ENCODE results near the gene ZFR.
"Not testable (repeated sequence)": the region's sequence is repeated elsewhere in the genome, so short reads cannot be mapped to it uniquely, and the experiment has no call there.

Gene ZFR

GRCh38 chr5:32439086-32439642 is 5.4 kb downstream of the ZFR start:
- Mint-ChIP-seq H3K4me1 (ENCODE audit: low read depth) (peaks cover 65% of the 10 kb centered on the region), H3K36me3 (ENCODE audit: low read depth) (peaks cover 46% of the 10 kb centered on the region), H3K27ac (no peak overlapping the region), H3K27me3 (no peaks in the 10 kb centered on the region), H3K4me3 (no peak overlapping the region), H3K9me3 (no peaks in the 10 kb centered on the region)

GRCh38 chr5:32436553-32437242 is 7.8 kb downstream of the ZFR start:
- Mint-ChIP-seq H3K4me3 (no peak overlapping the region), H3K36me3 (ENCODE audit: low read depth) (peaks cover 46% of the 10 kb centered on the region), H3K27me3 (no peaks in the 10 kb centered on the region), H3K27ac (no peak overlapping the region), H3K4me1 (ENCODE audit: low read depth) (peaks cover 68% of the 10 kb centered on the region), H3K9me3 (no peaks in the 10 kb centered on the region)

GRCh38 chr5:32435383-32435782 is 9.2 kb downstream of the ZFR start:
- Mint-ChIP-seq H3K4me3 (no peak overlapping the region), H3K27me3 (no peaks in the 10 kb centered on the region), H3K27ac (no peak overlapping the region), H3K9me3 (no peaks in the 10 kb centered on the region), H3K4me1 (ENCODE audit: low read depth) (peaks cover 76% of the 10 kb centered on the region), H3K36me3 (ENCODE audit: low read depth) (peaks cover 50% of the 10 kb centered on the region)

- H3K9me3 Mint-ChIP-seq, result no peaks in the 10 kb centered on the region
- peaks cover 55% of the 10 kb centered on the region for H3K36me3 Mint-ChIP-seq (ENCODE audit: low read depth)
- peaks cover 71% of the 10 kb centered on the region for H3K4me1 Mint-ChIP-seq (ENCODE audit: low read depth)
- H3K4me3 Mint-ChIP-seq, result no peak overlapping the region
- no peaks in the 10 kb centered on the region for H3K27me3 Mint-ChIP-seq
- H3K27ac Mint-ChIP-seq, result no peak overlapping the region
Observed at GRCh38 chr5:32434221-32434620, 10.3 kb downstream of the ZFR start.

GRCh38 chr5:32432633-32433032 is 11.9 kb downstream of the ZFR start:
- H3K4me1 Mint-ChIP-seq (ENCODE audit: low read depth), result peaks cover 64% of the 10 kb centered on the region
- H3K9me3 Mint-ChIP-seq, result peaks cover 2% of the 10 kb centered on the region
- no peak overlapping the region for H3K4me3 Mint-ChIP-seq
- no peak overlapping the region for H3K27ac Mint-ChIP-seq
- H3K36me3 Mint-ChIP-seq (ENCODE audit: low read depth), result peaks cover 65% of the 10 kb centered on the region
- no peaks in the 10 kb centered on the region for H3K27me3 Mint-ChIP-seq

- H3K27ac Mint-ChIP-seq, H3K4me3 Mint-ChIP-seq, H3K27me3 Mint-ChIP-seq: not testable (repeated sequence)
- Mint-ChIP-seq H3K9me3 (peaks cover 12% of the 10 kb centered on the region), H3K4me1 (ENCODE audit: low read depth) (peaks cover 62% of the 10 kb centered on the region), H3K36me3 (ENCODE audit: low read depth) (peaks cover 75% of the 10 kb centered on the region)
Observed at GRCh38 chr5:32430825-32431224, 13.7 kb downstream of the ZFR start.

- H3K4me3 Mint-ChIP-seq, result no peak overlapping the region
- H3K9me3 Mint-ChIP-seq, result peaks cover 12% of the 10 kb centered on the region
- peaks cover 53% of the 10 kb centered on the region for H3K4me1 Mint-ChIP-seq (ENCODE audit: low read depth)
- H3K27ac Mint-ChIP-seq, result no peak overlapping the region
- H3K36me3 Mint-ChIP-seq (ENCODE audit: low read depth), result peaks cover 79% of the 10 kb centered on the region
- no peaks in the 10 kb centered on the region for H3K27me3 Mint-ChIP-seq
Observed at GRCh38 chr5:32428426-32428825, 16.1 kb downstream of the ZFR start.

- Mint-ChIP-seq H3K4me1 (ENCODE audit: low read depth) (peaks cover 52% of the 10 kb centered on the region), H3K36me3 (ENCODE audit: low read depth) (peaks cover 69% of the 10 kb centered on the region), H3K27ac (no peak overlapping the region), H3K27me3 (no peaks in the 10 kb centered on the region), H3K9me3 (peaks cover 12% of the 10 kb centered on the region), H3K4me3 (no peak overlapping the region)
Observed at GRCh38 chr5:32426440-32427151, 17.9 kb downstream of the ZFR start.

- no peaks in the 10 kb centered on the region for H3K27me3 Mint-ChIP-seq
- H3K4me1 Mint-ChIP-seq (ENCODE audit: low read depth), result peaks cover 46% of the 10 kb centered on the region
- H3K9me3 Mint-ChIP-seq, result peaks cover 11% of the 10 kb centered on the region
- H3K27ac Mint-ChIP-seq, result peak overlapping the region; percentile 17
- H3K36me3 Mint-ChIP-seq (ENCODE audit: low read depth), result peaks cover 54% of the 10 kb centered on the region
- H3K4me3 Mint-ChIP-seq, result no peak overlapping the region
Observed at GRCh38 chr5:32422697-32423096, 21.8 kb downstream of the ZFR start.

- Mint-ChIP-seq H3K36me3 (ENCODE audit: low read depth) (peaks cover 52% of the 10 kb centered on the region), H3K9me3 (peaks cover under 1% of the 10 kb centered on the region), H3K4me1 (ENCODE audit: low read depth) (peaks cover 40% of the 10 kb centered on the region), H3K27ac (no peak overlapping the region), H3K4me3 (no peak overlapping the region), H3K27me3 (no peaks in the 10 kb centered on the region)
Observed at GRCh38 chr5:32421075-32421474, 23.5 kb downstream of the ZFR start.

- H3K27ac Mint-ChIP-seq, result no peak overlapping the region
- H3K27me3 Mint-ChIP-seq, result no peaks in the 10 kb centered on the region
- H3K4me1 Mint-ChIP-seq (ENCODE audit: low read depth), result peaks cover 39% of the 10 kb centered on the region
Observed at GRCh38 chr5:32420506-32420905, 24.0 kb downstream of the ZFR start.

GRCh38 chr5:32419791-32420190 is 24.7 kb downstream of the ZFR start:
- peaks cover 59% of the 10 kb centered on the region for H3K36me3 Mint-ChIP-seq (ENCODE audit: low read depth)
- H3K4me3 Mint-ChIP-seq, result no peak overlapping the region
- H3K27me3 Mint-ChIP-seq, result no peaks in the 10 kb centered on the region
- H3K27ac Mint-ChIP-seq, result no peak overlapping the region
- no peaks in the 10 kb centered on the region for H3K9me3 Mint-ChIP-seq
- peaks cover 34% of the 10 kb centered on the region for H3K4me1 Mint-ChIP-seq (ENCODE audit: low read depth)

More at GRCh38 chr5:32420506-32420905, 24.0 kb downstream of the ZFR start:
- H3K4me3 Mint-ChIP-seq, result no peak overlapping the region
- no peaks in the 10 kb centered on the region for H3K9me3 Mint-ChIP-seq
- peaks cover 54% of the 10 kb centered on the region for H3K36me3 Mint-ChIP-seq (ENCODE audit: low read depth)

- no peaks in the 10 kb centered on the region for H3K4me1 Mint-ChIP-seq (ENCODE audit: low read depth)
- H3K4me3 Mint-ChIP-seq, result no peak overlapping the region
- H3K27me3 Mint-ChIP-seq, result no peaks in the 10 kb centered on the region
- H3K9me3 Mint-ChIP-seq, result no peaks in the 10 kb centered on the region
- H3K27ac Mint-ChIP-seq, result peak overlapping the region; percentile 0
- peaks cover 65% of the 10 kb centered on the region for H3K36me3 Mint-ChIP-seq (ENCODE audit: low read depth)
Observed at GRCh38 chr5:32413466-32414263, 30.9 kb downstream of the ZFR start.

- H3K27me3 Mint-ChIP-seq, result no peaks in the 10 kb centered on the region
- no peak overlapping the region for H3K27ac Mint-ChIP-seq
- no peaks in the 10 kb centered on the region for H3K4me1 Mint-ChIP-seq (ENCODE audit: low read depth)
- H3K9me3 Mint-ChIP-seq, result no peaks in the 10 kb centered on the region
- peaks cover 55% of the 10 kb centered on the region for H3K36me3 Mint-ChIP-seq (ENCODE audit: low read depth)
- no peak overlapping the region for H3K4me3 Mint-ChIP-seq
Observed at GRCh38 chr5:32410630-32411029, 33.9 kb downstream of the ZFR start.

- Mint-ChIP-seq H3K27me3 (no peaks in the 10 kb centered on the region), H3K4me1 (ENCODE audit: low read depth) (no peaks in the 10 kb centered on the region), H3K36me3 (ENCODE audit: low read depth) (peaks cover 54% of the 10 kb centered on the region), H3K4me3 (no peak overlapping the region), H3K27ac (no peak overlapping the region), H3K9me3 (no peaks in the 10 kb centered on the region)
Observed at GRCh38 chr5:32406650-32407049, 37.9 kb downstream of the ZFR start.
